NCI-H510A (cell line): ENCODE data around the gene COPZ2.
"Not testable (repeated sequence)": the region's sequence is repeated elsewhere in the genome, so short reads cannot be mapped to it uniquely, and the experiment has no call there.

ENCODE experiments used
- DNase-seq: peaks from one replicate; lab custom pipeline; 2025; lab: John Stamatoyannopoulos, UW

COPZ2 gene, protein sequence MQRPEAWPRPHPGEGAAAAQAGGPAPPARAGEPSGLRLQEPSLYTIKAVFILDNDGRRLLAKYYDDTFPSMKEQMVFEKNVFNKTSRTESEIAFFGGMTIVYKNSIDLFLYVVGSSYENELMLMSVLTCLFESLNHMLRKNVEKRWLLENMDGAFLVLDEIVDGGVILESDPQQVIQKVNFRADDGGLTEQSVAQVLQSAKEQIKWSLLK

DNA sequence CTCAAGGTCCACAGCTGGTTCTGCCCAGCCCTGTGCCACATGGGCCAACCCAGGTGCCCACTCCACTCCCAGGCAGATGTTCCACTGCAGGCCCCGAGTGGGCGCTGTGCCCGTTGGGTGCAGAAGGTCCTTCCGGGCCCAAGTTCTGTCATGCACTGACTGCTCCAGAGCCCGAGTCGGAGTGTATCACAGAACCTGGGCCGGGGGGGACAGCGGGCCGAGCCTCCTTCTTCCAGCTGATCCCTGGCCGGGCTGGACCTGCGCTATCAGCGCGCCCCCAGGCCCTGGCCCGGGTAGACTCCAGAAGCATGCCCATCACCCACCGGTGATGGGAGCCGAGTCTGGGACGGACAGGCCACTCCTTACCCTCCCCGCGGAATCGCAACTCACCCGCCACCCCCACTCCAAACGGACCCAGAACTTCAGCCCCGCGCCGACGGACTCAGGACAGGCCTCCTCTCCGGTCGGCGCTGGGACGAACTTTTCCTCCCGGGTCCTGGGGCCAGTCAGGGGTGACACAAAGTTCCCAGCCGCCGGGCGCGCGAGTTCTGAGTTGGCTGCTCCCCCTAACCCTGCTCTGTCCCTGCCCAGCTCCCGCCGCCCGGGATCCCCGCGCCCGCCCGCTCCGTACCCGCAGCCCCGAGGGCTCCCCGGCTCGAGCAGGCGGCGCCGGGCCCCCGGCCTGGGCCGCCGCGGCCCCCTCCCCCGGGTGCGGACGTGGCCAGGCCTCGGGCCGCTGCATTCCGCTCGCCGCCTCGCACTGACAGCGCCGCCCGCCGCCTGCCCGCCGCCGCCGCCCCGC, at the start of gene COPZ2:
TSS of gene COPZ2 (minus strand) at position 762 of the 802 bp plus-strand sequence. CDS start at position 742, 20 bp downstream.
- DNase-seq = no peak

DNA sequence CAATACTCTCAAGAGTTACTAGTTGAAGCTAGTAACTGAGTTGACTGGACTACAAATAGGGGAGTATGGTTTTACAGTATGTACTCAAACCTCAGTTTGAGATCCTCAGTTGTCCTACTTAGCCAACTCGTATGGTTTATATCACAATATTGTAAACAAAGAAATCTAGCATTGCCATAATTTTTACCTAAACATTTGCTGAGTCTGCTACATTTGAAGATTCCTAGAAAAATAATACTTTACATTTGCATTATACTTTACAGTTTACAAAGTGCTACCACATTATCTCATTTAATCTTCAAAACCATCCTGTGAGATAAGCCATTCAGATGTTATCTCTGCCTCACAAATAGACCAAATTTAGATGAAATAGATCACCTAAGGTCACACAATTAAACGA, 47.3 kb upstream of the COPZ2 start:
- DNase-seq = no peak

DNA sequence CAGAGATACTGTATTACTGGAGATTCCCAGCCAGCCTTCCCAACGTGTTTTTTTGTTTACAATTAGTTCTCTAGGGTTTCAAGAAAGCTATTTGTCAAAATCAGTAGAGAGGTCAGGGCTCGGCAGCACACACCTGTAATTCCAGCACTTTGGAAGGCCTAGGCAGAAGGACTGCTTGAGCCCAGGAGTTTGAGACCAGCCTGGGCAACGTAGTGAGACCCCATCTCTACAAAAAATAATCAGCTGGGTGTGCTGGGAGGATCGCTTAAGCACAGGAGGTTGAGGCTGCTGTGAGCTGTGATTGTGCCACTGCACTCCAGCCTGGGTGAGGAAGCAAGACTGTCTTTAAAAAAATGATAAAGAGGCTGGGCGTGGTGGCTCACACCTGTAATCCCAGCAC, 44.3 kb upstream of the COPZ2 start:
- DNase-seq = no peak

DNA sequence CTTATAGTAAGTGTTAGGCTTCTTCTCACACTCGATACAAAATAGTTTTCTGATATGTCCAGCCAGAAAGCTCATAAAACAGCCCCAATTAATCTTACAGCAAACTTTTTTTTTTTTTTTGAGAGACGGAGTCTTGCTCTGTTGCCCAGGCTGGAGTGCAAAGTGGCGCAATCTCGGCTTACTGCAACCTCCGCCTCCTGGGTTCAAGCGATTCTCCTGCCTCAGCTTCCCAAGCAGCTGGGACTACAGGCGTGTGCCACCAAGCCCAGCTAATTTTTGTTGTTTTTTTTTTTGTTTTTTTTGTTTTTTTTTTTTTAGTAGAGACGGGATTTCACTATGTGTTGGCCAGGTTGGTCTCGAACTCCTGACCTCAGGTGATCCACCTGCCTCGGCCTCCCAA, 39.6 kb upstream of the COPZ2 start:
- not testable (repeated sequence) for DNase-seq

DNA sequence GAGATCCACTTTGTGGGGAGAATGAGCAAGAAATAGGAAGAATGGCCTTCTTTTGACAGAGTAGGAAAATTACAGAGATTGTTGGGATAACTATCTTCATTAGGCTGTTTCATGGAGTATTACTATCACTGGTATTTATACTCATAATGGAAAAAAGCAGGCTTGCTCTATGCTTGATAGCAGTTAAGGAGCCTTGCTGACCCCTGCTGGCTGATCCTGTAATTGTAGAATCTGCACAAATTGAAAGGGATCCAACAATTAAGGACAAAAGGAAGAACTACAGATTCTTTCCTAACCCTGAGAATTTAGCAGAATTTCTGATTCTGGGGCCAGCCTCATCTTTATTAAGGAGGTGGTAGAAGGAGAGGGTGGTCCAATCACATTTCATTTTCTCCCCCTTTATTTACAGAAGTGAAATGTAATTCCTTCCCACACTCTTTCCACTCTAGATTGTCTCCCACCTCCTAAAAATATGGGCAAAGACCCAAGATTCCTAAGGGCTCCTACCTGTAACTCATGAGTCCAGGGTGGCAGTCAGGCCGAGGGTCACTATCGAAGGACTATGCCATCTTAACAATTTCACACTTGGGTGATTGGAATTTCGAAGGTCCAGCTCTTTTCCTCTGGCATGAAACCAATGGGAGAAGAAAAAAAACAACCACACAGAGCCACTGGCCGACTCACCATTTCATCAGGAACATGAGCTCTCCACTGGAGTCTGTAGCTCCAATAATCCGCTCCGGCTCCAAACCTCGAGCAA, 36.9 kb upstream of the COPZ2 start:
- DNase-seq = peak; percentile 24

DNA sequence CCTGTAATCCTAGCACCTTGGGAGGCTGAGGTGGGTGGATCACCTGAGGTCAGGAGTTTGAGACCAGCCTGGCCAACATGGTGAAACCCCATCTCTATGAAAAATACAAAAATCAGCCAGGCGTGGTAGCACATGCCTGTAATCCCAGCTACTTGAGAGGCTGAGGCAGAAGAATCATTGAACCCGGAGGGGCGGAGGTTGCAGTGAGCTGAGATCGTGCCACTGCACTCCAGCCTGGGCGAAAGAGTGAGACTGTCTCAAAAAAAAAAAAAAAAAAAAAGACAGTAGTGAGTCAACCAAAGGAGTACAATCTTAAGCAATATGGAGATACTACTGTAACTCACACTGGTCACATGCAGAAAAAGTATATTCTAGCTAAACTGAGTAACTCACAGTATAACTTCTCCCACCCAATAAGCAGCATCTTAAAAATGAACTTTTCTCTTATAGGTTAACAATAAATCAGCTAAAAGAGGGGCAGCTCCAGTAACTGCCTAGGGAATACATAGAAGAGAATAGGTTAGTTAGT, 36.0 kb upstream of the COPZ2 start:
- not testable (repeated sequence) for DNase-seq

DNA sequence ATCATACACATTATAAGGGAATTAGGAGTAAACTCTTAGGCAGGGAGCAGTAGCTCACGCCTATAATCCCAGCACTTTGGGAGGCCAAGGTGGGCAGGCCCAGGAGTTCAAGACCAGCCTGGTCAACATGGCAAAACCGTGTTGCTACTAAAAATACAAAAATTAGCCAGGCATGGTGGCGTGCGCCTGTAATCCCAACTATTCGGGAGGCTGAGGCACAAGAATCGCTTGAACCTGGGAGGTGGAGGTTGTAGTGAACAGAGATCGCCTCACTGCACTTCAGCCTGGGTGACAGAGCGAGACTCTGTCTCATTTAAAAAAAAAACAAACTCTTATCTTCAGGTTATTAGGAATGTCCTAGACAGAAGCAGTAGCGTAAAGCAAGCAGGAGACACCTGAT, 35.2 kb upstream of the COPZ2 start:
- DNase-seq = not testable (repeated sequence)

DNA sequence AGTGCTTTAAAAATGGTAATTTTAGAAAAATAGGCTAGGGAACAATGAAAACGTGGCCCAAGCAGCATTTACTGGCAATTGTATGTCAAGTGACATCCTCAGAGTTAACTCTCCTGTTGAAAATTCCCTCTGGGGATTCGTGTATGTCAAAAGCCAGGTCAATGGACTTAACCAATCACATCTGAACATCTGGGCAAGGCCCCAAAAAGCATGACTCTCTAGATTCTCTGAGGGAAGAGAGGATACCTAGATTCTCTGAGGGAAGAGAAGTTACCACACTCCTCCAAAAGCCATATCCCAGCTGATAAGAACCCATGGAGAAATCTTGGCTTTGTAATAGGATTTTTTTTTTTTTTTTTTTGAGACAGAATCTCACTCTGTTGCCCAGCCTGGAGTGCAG, 34.1 kb upstream of the COPZ2 start:
- no peak for DNase-seq

DNA sequence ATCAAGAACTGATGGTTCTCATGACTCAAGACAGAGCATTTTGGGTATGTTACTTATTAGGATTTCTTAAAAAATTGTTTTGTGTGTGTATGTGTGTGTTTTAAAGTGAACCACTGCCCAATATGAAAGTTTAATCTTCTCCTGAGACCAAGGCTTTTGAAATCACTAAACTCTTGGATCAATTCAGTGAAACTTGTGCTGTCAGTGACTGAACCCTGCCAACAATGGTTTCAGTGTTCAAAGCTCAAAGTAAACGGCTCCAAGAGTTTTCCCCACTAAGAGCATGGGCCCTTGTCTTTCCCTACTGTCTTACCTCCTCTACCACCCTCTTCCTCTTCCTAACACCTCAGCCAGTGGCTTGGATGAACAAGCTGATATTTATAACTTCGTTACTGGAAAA, 32.6 kb upstream of the COPZ2 start:
- DNase-seq = no peak

DNA sequence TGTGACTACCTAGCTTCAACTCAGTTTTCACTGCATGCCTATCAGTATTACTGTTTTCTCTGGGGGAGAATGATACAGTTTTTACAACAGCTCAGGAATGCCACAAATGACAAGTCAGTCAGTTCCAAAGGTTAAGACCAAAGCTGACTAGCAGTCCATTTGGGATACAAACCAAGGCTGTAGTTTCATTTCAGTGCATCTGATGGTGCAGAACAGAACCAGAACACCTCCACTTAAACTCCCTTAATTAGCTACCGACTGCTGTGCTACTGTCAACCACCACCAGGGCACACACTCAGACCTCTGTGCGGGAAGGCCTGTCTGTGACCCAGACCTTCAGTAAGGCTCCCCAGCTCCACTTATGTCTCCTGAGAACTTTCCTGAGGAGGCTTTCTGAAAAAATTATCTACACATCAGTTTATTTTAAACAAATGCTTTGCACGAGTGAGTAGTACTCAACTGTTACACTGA, 30.9 kb upstream of the COPZ2 start:
- DNase-seq = no peak

DNA sequence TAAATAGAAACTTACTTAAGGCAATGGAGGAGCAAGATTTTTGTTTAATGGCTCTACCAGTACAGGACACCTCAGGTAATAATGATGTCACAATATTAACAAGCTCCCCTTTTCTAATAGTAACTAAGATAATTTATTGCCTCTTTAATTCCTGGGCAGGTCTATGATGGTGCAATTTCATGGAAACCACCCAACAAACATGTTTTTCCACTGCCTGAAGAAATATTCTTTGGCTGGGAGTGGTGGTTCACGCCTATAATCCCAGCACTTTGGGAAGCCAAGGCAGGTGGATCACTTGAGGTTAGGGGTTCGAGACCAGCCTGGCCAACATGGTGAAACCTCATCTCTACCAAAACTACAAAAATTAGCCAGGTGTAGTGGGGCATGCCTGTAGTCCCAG, 30.2 kb upstream of the COPZ2 start:
- DNase-seq = not testable (repeated sequence)

DNA sequence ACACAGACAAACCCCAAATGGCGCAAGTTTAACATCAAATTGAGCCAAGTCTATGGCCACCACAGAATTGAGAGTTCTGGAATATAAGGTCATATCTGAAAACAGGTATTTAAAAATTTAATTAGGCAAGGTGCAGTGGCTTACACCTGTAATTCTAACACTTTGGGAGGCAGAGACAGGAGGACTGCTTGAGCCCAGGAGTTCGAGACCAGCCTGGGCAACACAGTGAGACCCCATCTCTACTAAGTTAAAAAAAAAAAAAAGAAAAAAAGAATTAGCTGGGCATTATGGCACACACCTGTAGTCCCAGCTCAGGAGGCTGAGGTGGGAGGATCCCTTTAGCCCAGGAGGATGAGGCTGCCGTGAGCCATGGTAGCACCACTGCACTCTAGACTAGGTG, 29.6 kb upstream of the COPZ2 start:
- DNase-seq = no peak

DNA sequence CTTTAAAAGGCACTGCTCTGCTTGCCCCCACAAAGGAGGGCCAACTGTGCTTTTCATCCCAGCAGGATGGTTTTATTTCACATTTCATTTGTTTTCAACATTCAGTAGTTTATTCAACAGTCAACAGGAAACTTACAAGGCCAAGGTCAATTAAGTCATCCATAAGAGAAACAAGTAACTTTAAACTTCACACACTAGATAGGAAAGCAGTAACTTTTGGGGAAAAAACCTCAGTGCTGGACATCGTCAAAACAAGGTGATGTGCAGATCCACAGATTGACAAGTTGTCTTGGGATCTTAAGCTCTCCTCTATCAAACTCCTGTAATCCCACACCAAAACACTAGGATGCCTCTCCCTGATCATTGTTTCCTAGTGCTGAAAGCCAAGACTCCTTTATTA, 29.1 kb upstream of the COPZ2 start:
- no peak for DNase-seq

DNA sequence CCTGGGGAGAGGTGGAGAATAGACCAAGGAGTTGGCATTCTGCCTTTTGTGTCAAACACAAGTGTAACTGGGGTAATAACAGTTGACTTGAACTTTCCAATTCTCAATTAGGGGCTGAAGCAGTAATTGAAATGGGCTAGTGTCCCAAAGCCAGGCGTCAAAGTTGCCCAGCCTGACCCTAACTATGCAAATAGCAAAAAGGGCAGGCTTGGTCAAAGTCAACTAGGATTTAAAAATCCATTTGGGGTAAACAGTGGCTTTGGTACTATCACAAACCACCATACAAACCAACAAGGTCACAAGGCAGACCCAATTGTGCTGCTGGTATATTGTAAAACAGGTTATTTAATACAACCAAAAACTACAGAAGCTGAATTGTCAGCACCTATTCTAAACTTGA, 28.6 kb upstream of the COPZ2 start:
- no peak for DNase-seq

DNA sequence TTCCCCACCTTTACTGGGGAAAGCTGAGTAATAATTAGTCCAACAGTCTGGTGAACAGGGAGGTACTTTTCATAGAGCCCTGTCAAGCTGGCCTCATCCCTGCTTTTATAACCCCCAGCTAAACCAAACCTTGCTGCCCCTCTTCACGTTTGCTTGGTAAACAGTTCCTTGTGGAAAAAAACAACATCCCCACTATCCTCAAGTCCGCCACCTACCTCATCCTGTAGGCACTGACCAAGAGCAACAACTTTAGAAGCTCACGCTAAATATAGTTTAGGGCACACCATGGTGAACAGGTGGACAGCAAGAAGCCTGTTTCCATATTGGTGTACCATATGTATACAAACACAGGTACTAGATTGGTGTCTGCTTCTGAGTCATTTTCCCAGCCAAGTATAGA, 27.0 kb upstream of the COPZ2 start:
- DNase-seq = no peak

DNA sequence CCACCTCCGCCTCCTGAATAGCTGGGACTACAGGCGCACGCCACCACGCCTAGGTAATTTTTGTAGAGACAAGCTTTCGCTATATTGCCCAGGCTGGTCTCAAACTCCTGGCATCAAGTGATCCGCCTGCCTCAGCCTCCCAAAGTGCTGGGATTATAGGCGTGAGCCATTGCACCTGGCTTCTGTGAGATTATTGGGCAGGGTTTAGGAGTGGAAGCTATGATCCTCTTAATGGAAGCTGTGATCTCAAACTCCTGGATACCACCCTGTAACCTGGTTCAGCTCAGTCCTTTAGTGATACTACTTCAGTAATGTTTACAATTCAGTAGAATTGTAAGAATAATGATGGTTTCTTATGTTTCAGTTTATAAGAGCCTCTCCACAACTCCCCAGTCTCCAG, 24.7 kb upstream of the COPZ2 start:
- DNase-seq = no peak

DNA sequence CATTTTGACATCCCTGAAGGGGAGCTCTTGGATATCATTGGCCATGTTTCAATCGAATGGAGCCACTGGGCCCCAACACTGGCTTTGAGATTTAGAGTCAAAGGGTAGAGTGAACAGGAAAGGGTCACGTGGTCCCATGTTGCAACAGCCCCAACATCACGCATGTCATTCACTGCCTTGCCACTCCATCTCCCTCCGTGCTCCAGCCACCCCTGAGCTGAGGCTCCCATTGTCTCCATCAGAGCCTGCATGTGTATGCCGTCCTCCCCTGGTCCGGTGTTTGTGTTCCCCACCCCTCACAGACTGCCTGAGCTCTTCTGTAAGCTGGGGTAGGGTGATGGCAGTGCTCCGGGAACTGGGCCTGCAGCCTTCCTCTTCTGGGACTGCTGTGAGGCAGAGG, 22.7 kb upstream of the COPZ2 start:
- no peak for DNase-seq

DNA sequence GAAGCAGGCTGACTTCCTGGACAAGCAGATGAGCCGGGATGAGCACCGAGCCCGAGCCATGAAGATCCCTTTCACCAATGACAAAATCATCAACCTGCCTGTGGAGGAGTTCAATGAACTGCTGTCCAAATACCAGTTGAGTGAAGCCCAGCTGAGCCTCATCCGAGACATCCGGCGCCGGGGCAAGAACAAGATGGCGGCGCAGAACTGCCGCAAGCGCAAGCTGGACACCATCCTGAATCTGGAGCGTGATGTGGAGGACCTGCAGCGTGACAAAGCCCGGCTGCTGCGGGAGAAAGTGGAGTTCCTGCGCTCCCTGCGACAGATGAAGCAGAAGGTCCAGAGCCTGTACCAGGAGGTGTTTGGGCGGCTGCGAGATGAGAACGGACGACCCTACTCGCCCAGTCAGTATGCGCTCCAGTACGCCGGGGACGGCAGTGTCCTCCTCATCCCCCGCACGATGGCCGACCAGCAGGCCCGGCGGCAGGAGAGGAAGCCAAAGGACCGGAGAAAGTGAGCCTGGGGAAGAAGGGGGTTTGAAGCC, 21.6 kb upstream of the COPZ2 start:
- DNase-seq = no peak

DNA sequence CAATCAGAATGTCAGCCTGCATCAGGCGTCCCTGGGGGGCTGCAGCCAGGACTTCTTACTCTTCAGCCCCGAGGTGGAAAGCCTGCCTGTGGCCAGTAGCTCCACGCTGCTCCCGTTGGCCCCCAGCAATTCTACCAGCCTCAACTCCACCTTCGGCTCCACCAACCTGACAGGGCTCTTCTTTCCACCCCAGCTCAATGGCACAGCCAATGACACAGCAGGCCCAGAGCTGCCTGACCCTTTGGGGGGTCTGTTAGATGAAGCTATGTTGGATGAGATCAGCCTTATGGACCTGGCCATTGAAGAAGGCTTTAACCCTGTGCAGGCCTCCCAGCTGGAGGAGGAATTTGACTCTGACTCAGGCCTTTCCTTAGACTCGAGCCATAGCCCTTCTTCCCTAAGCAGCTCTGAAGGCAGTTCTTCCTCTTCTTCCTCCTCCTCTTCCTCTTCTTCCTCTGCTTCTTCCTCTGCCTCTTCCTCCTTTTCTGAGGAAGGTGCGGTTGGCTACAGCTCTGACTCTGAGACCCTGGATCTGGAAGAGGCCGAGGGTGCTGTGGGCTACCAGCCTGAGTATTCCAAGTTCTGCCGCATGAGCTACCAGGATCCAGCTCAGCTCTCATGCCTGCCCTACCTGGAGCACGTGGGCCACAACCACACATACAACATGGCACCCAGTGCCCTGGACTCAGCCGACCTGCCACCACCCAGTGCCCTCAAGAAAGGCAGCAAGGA, 21.0 kb upstream of the COPZ2 start:
- DNase-seq = no peak

DNA sequence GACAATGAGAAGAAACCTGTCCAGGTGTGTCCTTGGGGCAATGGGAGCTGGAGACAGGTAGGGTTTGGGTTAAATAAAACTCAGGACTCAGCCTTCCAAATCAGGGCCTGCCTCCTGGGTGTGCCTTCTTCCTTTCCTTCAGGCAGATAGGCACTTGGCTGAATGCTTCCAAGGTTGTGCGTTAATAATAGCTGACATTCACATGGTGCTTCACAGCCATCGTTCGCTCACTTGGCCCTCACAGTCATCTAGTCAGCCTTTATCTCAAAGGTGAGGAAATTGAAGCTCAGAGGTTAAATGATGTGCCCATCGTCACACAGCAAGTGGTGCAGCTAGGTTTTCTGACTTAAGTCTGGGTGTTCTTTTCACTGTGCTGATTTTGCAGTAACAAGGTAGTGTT, 20.0 kb upstream of the COPZ2 start:
- no peak for DNase-seq

DNA sequence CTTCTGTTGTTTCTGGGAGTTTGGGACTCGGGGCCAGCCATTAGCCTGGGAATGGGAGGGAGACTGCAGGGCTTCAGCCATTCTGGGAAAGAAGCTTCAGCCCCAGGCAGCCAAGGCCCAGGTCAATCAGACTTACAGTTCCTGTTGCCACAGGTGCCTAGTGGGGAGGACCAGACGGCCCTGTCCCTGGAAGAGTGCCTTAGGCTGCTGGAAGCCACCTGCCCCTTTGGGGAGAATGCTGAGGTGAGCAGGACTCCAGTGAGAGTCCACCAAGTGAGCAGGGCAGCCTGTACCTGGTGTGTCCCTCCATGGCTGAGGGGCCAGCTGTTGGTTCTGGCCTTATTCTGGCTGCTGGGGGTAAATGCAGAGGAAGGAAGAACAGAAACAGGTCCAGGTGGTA, 19.3 kb upstream of the COPZ2 start:
- no peak for DNase-seq
